Prostate gland (tissue), 2 donors: ENCODE measurements around the gene RSPO3.

Experiments
- CTCF ChIP-seq, 4 experiments: fragments of 200-600 bp in 2 of 4; fragments of 450-650 bp in 2 of 4; sonication (generic) in 2 of 4; IDR thresholded peaks; 1 replicate in 3 of 4; 2 replicates in 1 of 4; pipeline ENCODE4 v1.5.1; 2016 to 2019; ENCODE audit warnings: antibody characterized with exemption in 4 of 4, mild to moderate bottlenecking in 2 of 4, moderate library complexity in 2 of 4
- POLR2A ChIP-seq: fragments of 450-650 bp; IDR thresholded peaks from one replicate; pipeline ENCODE4 v1.6.1; 2016; ENCODE audit warnings: antibody characterized with exemption, mild to moderate bottlenecking

GRCh38 chr6:127225497-127225896 lies 107.0 kb downstream of the RSPO3 start:
- TF ChIP-seq CTCF (IDR thresholded peaks at IDR 0.05), result no peak
- TF ChIP-seq POLR2A, result no peak
